Spleen (tissue), 7 donors: ENCODE results near the gene THY1.

Source experiments
- CTCF ChIP-seq, 11 experiments: fragments of 200-600 bp in 7 of 11; fragments of 450-650 bp in 4 of 11; sonication (generic) in 4 of 11; IDR thresholded peaks in 8 of 11; conservative IDR thresholded peaks in 3 of 11; 1 replicate in 7 of 11; 2 replicates in 4 of 11; pipeline versions ENCODE4 v1.4.0 to v1.8.0; 2016 to 2021; ENCODE audit warnings: antibody characterized with exemption in 11 of 11, inconsistent platforms in 4 of 11, mild to moderate bottlenecking in 1 of 11
- POLR2A ChIP-seq, 3 donors: fragments of 450-650 bp; IDR thresholded peaks; one replicate each; pipeline ENCODE4 v1.5.1; 2017; ENCODE audit warnings: antibody characterized with exemption in 3 of 3, mild to moderate bottlenecking in 1 of 3
- donor health status: DM: no; HTN: no; CAD: no; lungs with moderate emphysema.
- donor health status: DM: no; HTN: no; CAD: no.
- donor health status: DM: no; HTN: no; CAD: no.

- no peak for TF ChIP-seq CTCF (IDR thresholded peaks at IDR 0.05 in 8 of 11, conservative IDR thresholded peaks at IDR 0.05 in 3 of 11)
- no peak for TF ChIP-seq POLR2A (IDR thresholded peaks at IDR 0.05)
Measured at GRCh38 chr11:119382101-119382500, 40.9 kb downstream of the THY1 start.
